A549 (cell line): Measurements from ENCODE around the gene ZNF879. TPM values are rescaled to one million over a fixed set of nuclear protein-coding genes. Genes with fewer than 3 reads are reported as not detected.

Experiments
- ATAC-seq, 2 experiments: fragments of 200-7000 bp in 1 of 2; fragments of >200 bp in 1 of 2; cut with Nextera tagmentation in 1 of 2; cut with Tn5 transposase in 1 of 2; 3 replicates each; pipeline versions ENCODE4 v1.8.0 to v1.9.1; 2018 to 2020; ENCODE audit warnings: mild to moderate bottlenecking in 1 of 2, moderate library complexity in 1 of 2
- CTCF ChIA-PET: fragments of 300-600 bp; sonication (Branson Sonifier 250); formaldehyde crosslinking; extraction: SDS; loops from one replicate; lab custom pipeline; 2021; ENCODE audit warnings: antibody characterized with exemption, inconsistent platforms; lab: Yijun Ruan, JAX
- POLR2A ChIA-PET: fragments of 350-600 bp; formaldehyde crosslinking; extraction: SDS; loops from one replicate; lab custom pipeline; 2021; ENCODE audit warnings: antibody characterized with exemption, inconsistent platforms; lab: Yijun Ruan, JAX
- DNase-seq, 2 experiments: peaks; one replicate each; pipeline versions ENCODE4 v3.0.0 to v3.0.0-alpha.2; 2011 to 2016; ENCODE audit warnings: low read depth in 1 of 2, low spot score in 1 of 2
- FAIRE-seq: peaks from 2 replicates; lab custom pipeline; 2011; peaks lifted over from hg19 to GRCh38; lab: Jason Lieb, UNC
- H3K27ac ChIP-seq, 2 experiments: fragments of >200 bp; sonication (Bioruptor Twin); formaldehyde crosslinking; 3 replicates each; pipeline ENCODE4 v1.5.1; 2016 to 2017
- H3K4me1 ChIP-seq: fragments of >200 bp; sonication (Bioruptor Twin); formaldehyde crosslinking; 3 replicates; pipeline ENCODE4 v1.6.1; 2016
- H3K4me2 ChIP-seq: fragments of >200 bp; sonication (Bioruptor Twin); formaldehyde crosslinking; 3 replicates; pipeline ENCODE4 v1.6.1; 2016
- H3K4me3 ChIP-seq: fragments of >200 bp; sonication (Bioruptor Twin); formaldehyde crosslinking; 3 replicates; pipeline ENCODE4 v1.5.1; 2016
- H3K9me3 ChIP-seq: fragments of >200 bp; sonication (Bioruptor Twin); formaldehyde crosslinking; 3 replicates; pipeline ENCODE4 v1.6.1; 2016
- BHLHE40 ChIP-seq: IDR thresholded peaks from 2 replicates; pipeline ENCODE4 v1.6.1; 2012; ENCODE audit warnings: low read depth, low read length, inconsistent platforms
- CBX8 ChIP-seq: fragments of 200-600 bp; sonication (generic); IDR thresholded peaks from 2 replicates; pipeline ENCODE4 v1.6.1; 2016
- CEBPB ChIP-seq, 2 experiments: fragments of >200 bp in 1 of 2; sonication (Bioruptor Twin) in 1 of 2; formaldehyde crosslinking in 1 of 2; IDR thresholded peaks; 2 replicates each; pipeline ENCODE4 v1.6.1; 2012 to 2016
- CHD2 ChIP-seq: fragments of 150-350 bp; IDR thresholded peaks from 2 replicates; pipeline ENCODE4 v1.6.1; 2014; ENCODE audit warnings: low read length; ENCODE audit not compliant: partially characterized antibody
- FOXS1 ChIP-seq: fragments of 250-450 bp; sonication (Bioruptor Pico); IDR thresholded peaks from 2 replicates; pipeline ENCODE4 v1.5.0; 2020; ENCODE audit warnings: mild to moderate bottlenecking, moderate library complexity
- GATA3 ChIP-seq: IDR thresholded peaks from 2 replicates; pipeline ENCODE4 v1.6.1; 2012; ENCODE audit warnings: borderline replicate concordance
- HDAC2 ChIP-seq: fragments of 200-600 bp; sonication (generic); IDR thresholded peaks from 2 replicates; pipeline ENCODE4 v1.6.1; 2016
- HEYL ChIP-seq: fragments of 250-450 bp; sonication (Bioruptor Pico); IDR thresholded peaks from 2 replicates; pipeline ENCODE4 v1.8.0; 2021; ENCODE audit warnings: mild to moderate bottlenecking, moderate library complexity
- HOXA7 ChIP-seq: fragments of 250-450 bp; sonication (Bioruptor Pico); IDR thresholded peaks from 2 replicates; pipeline ENCODE4 v1.5.0; 2020; ENCODE audit warnings: mild to moderate bottlenecking, moderate library complexity
- JUN ChIP-seq, 2 experiments: fragments of >200 bp; sonication (Bioruptor Twin); formaldehyde crosslinking; IDR thresholded peaks; 2 replicates in 1 of 2; 3 replicates in 1 of 2; pipeline ENCODE4 v1.6.1; 2016 to 2017
- KDM1A ChIP-seq: fragments of 200-600 bp; sonication (generic); IDR thresholded peaks from 2 replicates; pipeline ENCODE4 v1.6.1; 2016; ENCODE audit warnings: low read depth, mild to moderate bottlenecking
- KDM5A ChIP-seq: fragments of 200-600 bp; sonication (generic); IDR thresholded peaks from 2 replicates; pipeline ENCODE4 v1.6.1; 2016; ENCODE audit warnings: antibody characterized with exemption, mild to moderate bottlenecking
- MAFK ChIP-seq: fragments of 450-650 bp; IDR thresholded peaks from 2 replicates; pipeline ENCODE4 v1.6.1; 2014; ENCODE audit not compliant: partially characterized antibody
- MYC ChIP-seq: IDR thresholded peaks from 2 replicates; pipeline ENCODE4 v1.6.1; 2012; ENCODE audit warnings: mild to moderate bottlenecking, inconsistent platforms, low read length, improper control_type of control experiment, borderline replicate concordance
- NFE2L2 ChIP-seq: fragments of 150-350 bp; conservative IDR thresholded peaks from 2 replicates; pipeline ENCODE4 v1.6.1; 2014; ENCODE audit warnings: low read length
- POLR2A ChIP-seq: IDR thresholded peaks from 2 replicates; pipeline ENCODE4 v1.6.1; 2012; ENCODE audit warnings: mild to moderate bottlenecking, low read length
- POLR2AphosphoS2 ChIP-seq: conservative IDR thresholded peaks from 2 replicates; pipeline ENCODE4 v1.6.1; 2012; ENCODE audit warnings: low read length, improper control_type of control experiment, inconsistent platforms
- RAD21 ChIP-seq, 2 experiments: fragments of >200 bp in 1 of 2; sonication (Bioruptor Twin) in 1 of 2; formaldehyde crosslinking in 1 of 2; IDR thresholded peaks in 1 of 2; conservative IDR thresholded peaks in 1 of 2; 2 replicates in 1 of 2; 3 replicates in 1 of 2; pipeline ENCODE4 v1.6.1; 2012 to 2018; ENCODE audit warnings: inconsistent platforms in 1 of 2
- RARB ChIP-seq: fragments of 250-450 bp; sonication (Bioruptor Pico); IDR thresholded peaks from 2 replicates; pipeline ENCODE4 v1.8.0; 2021; ENCODE audit warnings: mild to moderate bottlenecking, moderate library complexity
- RCOR1 ChIP-seq: fragments of 150-350 bp; IDR thresholded peaks from 2 replicates; pipeline ENCODE4 v1.6.1; 2014; ENCODE audit warnings: antibody characterized with exemption, low read length, low read depth
- RFX5 ChIP-seq: fragments of 450-650 bp; IDR thresholded peaks from 2 replicates; pipeline ENCODE4 v1.7.1; 2014; ENCODE audit warnings: antibody characterized with exemption, mild to moderate bottlenecking, moderate library complexity
- RNF2 ChIP-seq: fragments of 200-600 bp; sonication (generic); IDR thresholded peaks from 2 replicates; pipeline ENCODE4 v1.6.1; 2016; ENCODE audit warnings: low read depth, mild to moderate bottlenecking, antibody characterized with exemption, moderate library complexity, borderline replicate concordance
- TFCP2L1 ChIP-seq: fragments of 250-450 bp; sonication (Bioruptor Pico); IDR thresholded peaks from 2 replicates; pipeline ENCODE4 v1.5.0; 2021; ENCODE audit warnings: mild to moderate bottlenecking
- ZFP36 ChIP-seq: fragments of 450-650 bp; IDR thresholded peaks from 2 replicates; pipeline ENCODE4 v1.6.1; 2014; ENCODE audit warnings: borderline replicate concordance; ENCODE audit not compliant: partially characterized antibody
- ZNF302 ChIP-seq: fragments of 250-450 bp; sonication (Bioruptor Pico); IDR thresholded peaks from 2 replicates; pipeline ENCODE4 v1.9.0; 2021; ENCODE audit warnings: inconsistent platforms, mild to moderate bottlenecking, moderate library complexity
- WGBS: methylation state at CpG from one replicate; pipeline ENCODE4 v1.1.6; 2017; ENCODE audit errors: missing lambda C conversion rate; 5-methylcytosine and 5-hydroxymethylcytosine counted together
- polyA plus RNA-seq, 4 experiments: library from polyadenylated mRNA; depleted of rRNA in 3 of 4; stranded (reverse); fragments of >200 nt; fragmentation: RNase III in 1 of 4; extraction: RNeasy Plus Mini Kit Qiagen cat#74134 plus additional on column Dnase treatment in 1 of 4; gene quantifications; 2 replicates in 3 of 4; 3 replicates in 1 of 4; pipeline ENCODE4 v1.2.3, GENCODE V29; 2011 to 2017
- TF ChIP-seq, protein P1 (sequence below): fragments of 450-650 bp; IDR thresholded peaks from 2 replicates; pipeline ENCODE4 v1.6.1; 2014; ENCODE audit warnings: antibody characterized with exemption
- TF ChIP-seq, protein P2 (sequence below): fragments of >200 bp; sonication (Bioruptor Twin); formaldehyde crosslinking; IDR thresholded peaks from 2 replicates; pipeline ENCODE4 v1.6.1; 2016
- TF ChIP-seq, protein P3 (sequence below): fragments of >200 bp; sonication (Bioruptor Twin); formaldehyde crosslinking; IDR thresholded peaks from 3 replicates; pipeline ENCODE4 v1.5.1; 2016
- TF ChIP-seq, protein P4 (sequence below): fragments of 250-450 bp; sonication (Bioruptor Pico); IDR thresholded peaks from 2 replicates; pipeline ENCODE4 v1.5.0; 2020; ENCODE audit warnings: low read depth, mild to moderate bottlenecking, moderate library complexity
- TF ChIP-seq, protein P5 (sequence below): fragments of 250-450 bp; sonication (Bioruptor Pico); IDR thresholded peaks from 2 replicates; pipeline ENCODE4 v1.5.0; 2021; ENCODE audit warnings: mild to moderate bottlenecking, moderate library complexity, borderline replicate concordance
- TF ChIP-seq, protein P6 (sequence below): IDR thresholded peaks from 2 replicates; pipeline ENCODE4 v1.6.1; 2012; ENCODE audit warnings: low read depth, borderline replicate concordance
- TF ChIP-seq, protein P7 (sequence below): fragments of >200 bp; sonication (Bioruptor Twin); formaldehyde crosslinking; IDR thresholded peaks from 3 replicates; pipeline ENCODE4 v1.6.1; 2016

ZNF879 gene
- polyA plus RNA-seq, 2 of the 4 experiments (the other 2 are of a cell fraction): 1.3 to 1.4 TPM

DNA sequence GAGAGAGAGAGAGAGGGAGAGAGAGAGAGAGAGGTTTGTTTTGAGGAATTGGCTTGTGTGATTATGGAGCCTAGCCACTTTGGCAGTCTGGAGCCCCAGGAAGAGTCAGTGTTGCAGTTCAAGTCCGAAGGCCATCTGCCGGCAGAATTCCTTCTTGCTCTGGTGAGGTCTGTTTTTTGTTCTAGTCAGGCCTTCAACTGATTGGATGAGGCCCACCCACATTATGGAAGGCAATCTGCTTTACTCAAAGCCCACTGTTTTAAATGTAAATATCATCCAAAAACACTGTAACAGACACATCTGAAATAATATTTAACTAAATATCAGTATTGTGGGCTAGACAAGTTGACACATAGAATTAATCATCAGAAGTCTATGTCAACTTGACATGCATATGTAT is 17.0 kb upstream of the ZNF879 start:
- DNase-seq (no peak), FAIRE-seq (no peak), ATAC-seq (no peak)
- no peak overlapping the region for H3K4me2 ChIP-seq
- no peaks in the 10 kb centered on the region for H3K4me1 ChIP-seq
- ChIA-PET POLR2A (no interaction called here), CTCF (no interaction called here)
- peaks cover 10% of the 10 kb centered on the region for H3K9me3 ChIP-seq
- no peak overlapping the region for H3K27ac ChIP-seq
- H3K4me3 ChIP-seq: no peak overlapping the region
- WGBS: 17% methylated on average over 2 of the region's 2 CpGs
- TF ChIP-seq POLR2AphosphoS2 (no peak), POLR2A (no peak), JUN (IDR thresholded peaks at IDR 0.05) (no peak), MAFK (no peak), MYC (no peak), HOXA7 (CRISPR knock-in tag) (no peak), FOXS1 (no peak), NFE2L2 (no peak), HEYL (CRISPR knock-in tag) (no peak), RAD21 (conservative IDR thresholded peaks at IDR 0.05 in 1 of 2, IDR thresholded peaks at IDR 0.05 in 1 of 2) (no peak), RARB (no peak), TFCP2L1 (CRISPR knock-in tag) (no peak), BHLHE40 (no peak), RNF2 (no peak), ZNF302 (no peak), RFX5 (no peak)
- TF ChIP-seq, protein P1, sequence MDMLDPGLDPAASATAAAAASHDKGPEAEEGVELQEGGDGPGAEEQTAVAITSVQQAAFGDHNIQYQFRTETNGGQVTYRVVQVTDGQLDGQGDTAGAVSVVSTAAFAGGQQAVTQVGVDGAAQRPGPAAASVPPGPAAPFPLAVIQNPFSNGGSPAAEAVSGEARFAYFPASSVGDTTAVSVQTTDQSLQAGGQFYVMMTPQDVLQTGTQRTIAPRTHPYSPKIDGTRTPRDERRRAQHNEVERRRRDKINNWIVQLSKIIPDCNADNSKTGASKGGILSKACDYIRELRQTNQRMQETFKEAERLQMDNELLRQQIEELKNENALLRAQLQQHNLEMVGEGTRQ: no peak
- TF ChIP-seq, protein P2, sequence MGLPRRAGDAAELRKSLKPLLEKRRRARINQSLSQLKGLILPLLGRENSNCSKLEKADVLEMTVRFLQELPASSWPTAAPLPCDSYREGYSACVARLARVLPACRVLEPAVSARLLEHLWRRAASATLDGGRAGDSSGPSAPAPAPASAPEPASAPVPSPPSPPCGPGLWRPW: no peak
- TF ChIP-seq, protein P3, sequence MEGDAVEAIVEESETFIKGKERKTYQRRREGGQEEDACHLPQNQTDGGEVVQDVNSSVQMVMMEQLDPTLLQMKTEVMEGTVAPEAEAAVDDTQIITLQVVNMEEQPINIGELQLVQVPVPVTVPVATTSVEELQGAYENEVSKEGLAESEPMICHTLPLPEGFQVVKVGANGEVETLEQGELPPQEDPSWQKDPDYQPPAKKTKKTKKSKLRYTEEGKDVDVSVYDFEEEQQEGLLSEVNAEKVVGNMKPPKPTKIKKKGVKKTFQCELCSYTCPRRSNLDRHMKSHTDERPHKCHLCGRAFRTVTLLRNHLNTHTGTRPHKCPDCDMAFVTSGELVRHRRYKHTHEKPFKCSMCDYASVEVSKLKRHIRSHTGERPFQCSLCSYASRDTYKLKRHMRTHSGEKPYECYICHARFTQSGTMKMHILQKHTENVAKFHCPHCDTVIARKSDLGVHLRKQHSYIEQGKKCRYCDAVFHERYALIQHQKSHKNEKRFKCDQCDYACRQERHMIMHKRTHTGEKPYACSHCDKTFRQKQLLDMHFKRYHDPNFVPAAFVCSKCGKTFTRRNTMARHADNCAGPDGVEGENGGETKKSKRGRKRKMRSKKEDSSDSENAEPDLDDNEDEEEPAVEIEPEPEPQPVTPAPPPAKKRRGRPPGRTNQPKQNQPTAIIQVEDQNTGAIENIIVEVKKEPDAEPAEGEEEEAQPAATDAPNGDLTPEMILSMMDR: no peak

DNA sequence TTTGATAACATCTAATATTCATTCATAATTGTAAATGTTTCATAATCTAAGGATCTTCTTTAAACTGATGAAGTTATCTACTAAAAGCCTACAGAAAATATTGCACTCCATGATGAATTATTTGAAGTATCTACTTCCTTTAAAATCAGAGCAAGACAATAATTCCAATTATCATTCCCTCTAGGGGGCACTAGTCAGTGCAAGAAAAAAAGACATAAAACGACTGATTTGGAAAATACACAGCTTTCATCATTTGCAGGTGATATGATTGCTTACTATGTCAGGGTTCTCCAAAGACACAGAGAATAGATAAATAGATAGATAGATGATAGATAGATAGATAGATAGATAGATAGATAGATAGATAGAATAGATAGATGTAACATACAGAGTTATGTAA is 14.9 kb upstream of the ZNF879 start:
- CTCF ChIA-PET: no interaction called here
- no peaks in the 10 kb centered on the region for H3K4me1 ChIP-seq
- no peak for FAIRE-seq
- ATAC-seq: no peak
- 7% methylated on average over 1 of the region's 1 CpG for WGBS
- no peak for TF ChIP-seq RCOR1
- no peak for TF ChIP-seq HDAC2
- no peak for TF ChIP-seq HOXA7 (CRISPR knock-in tag)
- TF ChIP-seq RNF2: no peak
- no peak for TF ChIP-seq POLR2A
- no peak for TF ChIP-seq KDM5A
- TF ChIP-seq CEBPB (IDR thresholded peaks at IDR 0.05): no peak
- no peak for TF ChIP-seq BHLHE40
- TF ChIP-seq ZFP36: no peak
- TF ChIP-seq NFE2L2: no peak
- TF ChIP-seq, protein P4, sequence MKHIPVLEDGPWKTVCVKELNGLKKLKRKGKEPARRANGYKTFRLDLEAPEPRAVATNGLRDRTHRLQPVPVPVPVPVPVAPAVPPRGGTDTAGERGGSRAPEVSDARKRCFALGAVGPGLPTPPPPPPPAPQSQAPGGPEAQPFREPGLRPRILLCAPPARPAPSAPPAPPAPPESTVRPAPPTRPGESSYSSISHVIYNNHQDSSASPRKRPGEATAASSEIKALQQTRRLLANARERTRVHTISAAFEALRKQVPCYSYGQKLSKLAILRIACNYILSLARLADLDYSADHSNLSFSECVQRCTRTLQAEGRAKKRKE (CRISPR knock-in tag): no peak
- TF ChIP-seq CHD2: no peak
- TF ChIP-seq, protein P5, sequence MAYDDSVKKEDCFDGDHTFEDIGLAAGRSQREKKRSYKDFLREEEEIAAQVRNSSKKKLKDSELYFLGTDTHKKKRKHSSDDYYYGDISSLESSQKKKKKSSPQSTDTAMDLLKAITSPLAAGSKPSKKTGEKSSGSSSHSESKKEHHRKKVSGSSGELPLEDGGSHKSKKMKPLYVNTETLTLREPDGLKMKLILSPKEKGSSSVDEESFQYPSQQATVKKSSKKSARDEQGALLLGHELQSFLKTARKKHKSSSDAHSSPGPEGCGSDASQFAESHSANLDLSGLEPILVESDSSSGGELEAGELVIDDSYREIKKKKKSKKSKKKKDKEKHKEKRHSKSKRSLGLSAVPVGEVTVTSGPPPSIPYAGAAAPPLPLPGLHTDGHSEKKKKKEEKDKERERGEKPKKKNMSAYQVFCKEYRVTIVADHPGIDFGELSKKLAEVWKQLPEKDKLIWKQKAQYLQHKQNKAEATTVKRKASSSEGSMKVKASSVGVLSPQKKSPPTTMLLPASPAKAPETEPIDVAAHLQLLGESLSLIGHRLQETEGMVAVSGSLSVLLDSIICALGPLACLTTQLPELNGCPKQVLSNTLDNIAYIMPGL (CRISPR knock-in tag): no peak
- TF ChIP-seq, protein P6, sequence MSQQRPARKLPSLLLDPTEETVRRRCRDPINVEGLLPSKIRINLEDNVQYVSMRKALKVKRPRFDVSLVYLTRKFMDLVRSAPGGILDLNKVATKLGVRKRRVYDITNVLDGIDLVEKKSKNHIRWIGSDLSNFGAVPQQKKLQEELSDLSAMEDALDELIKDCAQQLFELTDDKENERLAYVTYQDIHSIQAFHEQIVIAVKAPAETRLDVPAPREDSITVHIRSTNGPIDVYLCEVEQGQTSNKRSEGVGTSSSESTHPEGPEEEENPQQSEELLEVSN: no peak
- TF ChIP-seq GATA3: no peak
- TF ChIP-seq KDM1A: no peak
- TF ChIP-seq, protein P7, sequence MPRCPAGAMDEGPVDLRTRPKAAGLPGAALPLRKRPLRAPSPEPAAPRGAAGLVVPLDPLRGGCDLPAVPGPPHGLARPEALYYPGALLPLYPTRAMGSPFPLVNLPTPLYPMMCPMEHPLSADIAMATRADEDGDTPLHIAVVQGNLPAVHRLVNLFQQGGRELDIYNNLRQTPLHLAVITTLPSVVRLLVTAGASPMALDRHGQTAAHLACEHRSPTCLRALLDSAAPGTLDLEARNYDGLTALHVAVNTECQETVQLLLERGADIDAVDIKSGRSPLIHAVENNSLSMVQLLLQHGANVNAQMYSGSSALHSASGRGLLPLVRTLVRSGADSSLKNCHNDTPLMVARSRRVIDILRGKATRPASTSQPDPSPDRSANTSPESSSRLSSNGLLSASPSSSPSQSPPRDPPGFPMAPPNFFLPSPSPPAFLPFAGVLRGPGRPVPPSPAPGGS: no peak
- no peak for TF ChIP-seq CBX8
- TF ChIP-seq RFX5: no peak
- peaks cover 12% of the 10 kb centered on the region for H3K9me3 ChIP-seq
- DNase-seq: no peak
- H3K27ac ChIP-seq: no peak overlapping the region
- no peak overlapping the region for H3K4me2 ChIP-seq
- no peak overlapping the region for H3K4me3 ChIP-seq
- POLR2A ChIA-PET: no interaction called here
